HG02943 (cell line): ENCODE results near the gene GJC1.
A peak's percentile ranks its signal among the peaks of the same experiment; 100 is the strongest.

ENCODE experiments used
- ATAC-seq: cut with Tn5 transposase; IDR thresholded peaks from one replicate; pipeline ENCODE4 v1.9.1; 2021; ENCODE audit warnings: mild to moderate bottlenecking, low read depth, moderate library complexity; ENCODE audit not compliant: unreplicated experiment

The GJC1 gene

DNA sequence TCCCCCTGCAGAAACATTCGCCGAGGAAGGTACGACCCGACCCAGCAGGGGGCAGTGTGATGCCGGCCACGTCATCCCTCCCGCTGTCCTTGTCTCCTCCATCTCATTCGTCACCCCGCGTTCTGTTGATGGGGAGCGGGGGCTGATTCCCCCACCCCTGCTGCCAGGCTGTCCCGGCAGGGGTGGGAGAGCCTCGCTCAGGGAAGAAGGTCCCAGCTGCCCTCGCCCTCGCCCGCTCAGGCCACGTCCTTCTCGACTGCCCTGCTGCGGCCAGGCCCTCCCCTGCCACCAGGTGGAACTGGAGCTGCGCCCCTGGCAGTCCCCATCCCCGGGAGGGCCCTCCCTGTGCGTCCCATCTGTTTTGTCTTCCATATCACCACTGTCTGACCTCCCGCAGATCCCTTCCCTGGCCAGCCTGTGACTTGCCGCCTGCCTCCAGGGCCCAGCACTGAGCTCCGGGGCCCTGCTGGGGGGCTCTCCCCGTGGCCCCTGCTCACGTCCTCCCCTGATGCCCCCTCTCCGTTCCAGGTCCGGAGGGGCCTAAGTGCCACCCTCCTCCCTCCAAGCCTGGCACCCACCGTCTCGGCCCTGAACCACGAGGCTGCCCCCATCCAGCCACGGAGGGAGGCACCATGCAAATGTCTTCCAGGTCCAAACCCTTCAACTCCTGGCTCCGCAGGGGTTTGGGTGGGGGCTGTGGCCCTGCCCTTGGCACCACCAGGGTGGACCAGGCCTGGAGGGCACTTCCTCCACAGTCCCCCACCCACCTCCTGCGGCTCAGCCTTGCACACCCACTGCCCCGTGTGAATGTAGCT, 50.7 kb downstream of the GJC1 start:
- ATAC-seq: no peak

DNA sequence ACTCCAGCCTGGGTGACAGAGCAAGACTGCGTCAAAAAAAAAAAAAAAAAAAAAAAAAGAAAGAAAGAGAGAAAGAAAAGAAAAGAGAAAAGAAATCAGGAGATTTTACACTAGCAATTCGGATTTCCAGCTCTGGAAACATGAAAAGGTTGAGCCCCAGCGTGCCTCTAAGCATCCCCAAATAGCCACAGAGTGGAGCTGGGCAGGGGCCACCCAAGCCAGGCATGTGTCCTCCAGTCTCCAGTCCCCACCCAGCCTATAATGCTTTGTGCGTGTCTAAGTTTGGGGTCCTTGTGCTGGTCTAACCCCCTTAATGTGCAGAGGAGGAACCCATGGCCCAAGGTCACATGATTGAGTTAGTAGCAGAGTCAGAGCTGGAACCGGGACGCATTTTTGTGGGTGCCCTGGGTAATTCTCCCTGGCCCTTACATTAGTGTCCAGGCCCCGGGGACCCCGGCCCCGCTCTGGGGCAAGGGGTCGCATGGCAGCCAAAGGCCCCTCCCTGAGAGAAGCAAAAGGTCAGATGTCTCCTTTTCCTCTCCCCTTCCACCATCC, 51.4 kb downstream of the GJC1 start:
- ATAC-seq: no peak

DNA sequence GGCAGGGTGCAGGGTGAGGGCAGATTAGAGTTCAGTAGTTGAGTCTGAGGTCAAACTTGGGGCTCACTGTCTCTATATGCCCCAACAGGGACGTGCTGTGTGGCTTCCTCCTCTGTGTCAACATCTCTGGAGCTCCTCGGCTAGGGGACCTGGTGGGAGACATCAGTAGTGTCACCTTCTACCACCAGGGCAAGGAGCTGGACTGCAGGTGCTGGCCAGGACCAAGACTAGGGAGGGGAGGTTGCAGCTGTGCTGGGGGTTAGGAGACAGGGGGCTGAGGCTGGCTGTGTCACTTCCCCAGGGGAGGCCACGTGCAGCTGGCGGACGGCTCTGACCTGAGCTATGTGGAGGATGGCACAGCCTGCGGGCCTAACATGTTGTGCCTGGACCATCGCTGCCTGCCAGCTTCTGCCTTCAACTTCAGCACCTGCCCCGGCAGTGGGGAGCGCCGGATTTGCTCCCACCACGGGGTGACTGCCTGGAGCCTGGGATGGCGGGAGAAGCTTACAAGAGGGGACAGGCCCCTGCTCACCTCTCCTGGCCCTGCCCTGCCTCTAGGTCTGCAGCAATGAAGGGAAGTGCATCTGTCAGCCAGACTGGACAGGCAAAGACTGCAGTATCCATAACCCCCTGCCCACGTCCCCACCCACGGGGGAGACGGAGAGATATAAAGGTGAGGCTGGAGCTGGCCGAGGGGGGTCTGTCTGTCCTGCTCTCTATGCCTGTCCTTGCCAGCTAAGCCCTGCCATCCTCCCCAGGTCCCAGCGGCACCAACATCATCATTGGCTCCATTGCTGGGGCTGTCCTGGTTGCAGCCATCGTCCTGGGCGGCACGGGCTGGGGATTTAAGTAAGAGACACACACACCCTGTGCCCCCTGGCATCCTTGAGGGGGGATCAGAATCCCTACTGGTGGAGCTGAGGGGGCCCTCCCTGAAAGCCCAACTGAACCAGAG, 52.4 kb downstream of the GJC1 start:
- ATAC-seq: no peak

DNA sequence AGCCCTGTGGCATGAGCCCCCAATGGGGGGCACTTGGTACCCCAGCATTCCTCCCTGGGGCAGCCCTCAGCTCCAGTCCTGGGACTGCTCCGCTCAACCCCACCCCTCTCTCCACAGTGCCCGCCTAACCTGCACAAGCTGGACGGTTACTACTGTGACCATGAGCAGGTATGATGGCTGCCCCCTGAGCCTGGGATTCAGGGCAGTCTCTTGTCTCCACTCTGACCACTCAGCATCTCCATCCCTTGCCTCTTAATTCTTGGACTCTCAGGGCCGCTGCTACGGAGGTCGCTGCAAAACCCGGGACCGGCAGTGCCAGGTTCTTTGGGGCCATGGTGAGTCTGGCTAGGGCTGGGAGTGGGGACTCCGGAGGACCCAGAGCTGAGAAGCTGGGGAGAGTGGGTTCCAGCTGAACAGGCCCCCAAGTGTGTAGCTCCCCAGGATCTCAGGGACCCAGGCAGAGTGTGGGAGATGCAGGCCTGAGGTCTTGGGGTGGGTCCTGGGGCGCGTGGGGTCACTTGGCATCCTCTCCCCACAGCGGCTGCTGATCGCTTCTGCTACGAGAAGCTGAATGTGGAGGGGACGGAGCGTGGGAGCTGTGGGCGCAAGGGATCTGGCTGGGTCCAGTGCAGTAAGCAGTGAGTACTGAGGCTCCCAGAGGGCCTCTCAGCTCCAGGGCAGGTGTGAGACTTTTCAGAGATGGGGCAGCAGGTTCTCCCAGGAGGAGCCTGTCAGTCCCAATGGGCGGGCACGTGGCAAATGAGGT, 53.3 kb downstream of the GJC1 start:
- no peak for ATAC-seq

DNA sequence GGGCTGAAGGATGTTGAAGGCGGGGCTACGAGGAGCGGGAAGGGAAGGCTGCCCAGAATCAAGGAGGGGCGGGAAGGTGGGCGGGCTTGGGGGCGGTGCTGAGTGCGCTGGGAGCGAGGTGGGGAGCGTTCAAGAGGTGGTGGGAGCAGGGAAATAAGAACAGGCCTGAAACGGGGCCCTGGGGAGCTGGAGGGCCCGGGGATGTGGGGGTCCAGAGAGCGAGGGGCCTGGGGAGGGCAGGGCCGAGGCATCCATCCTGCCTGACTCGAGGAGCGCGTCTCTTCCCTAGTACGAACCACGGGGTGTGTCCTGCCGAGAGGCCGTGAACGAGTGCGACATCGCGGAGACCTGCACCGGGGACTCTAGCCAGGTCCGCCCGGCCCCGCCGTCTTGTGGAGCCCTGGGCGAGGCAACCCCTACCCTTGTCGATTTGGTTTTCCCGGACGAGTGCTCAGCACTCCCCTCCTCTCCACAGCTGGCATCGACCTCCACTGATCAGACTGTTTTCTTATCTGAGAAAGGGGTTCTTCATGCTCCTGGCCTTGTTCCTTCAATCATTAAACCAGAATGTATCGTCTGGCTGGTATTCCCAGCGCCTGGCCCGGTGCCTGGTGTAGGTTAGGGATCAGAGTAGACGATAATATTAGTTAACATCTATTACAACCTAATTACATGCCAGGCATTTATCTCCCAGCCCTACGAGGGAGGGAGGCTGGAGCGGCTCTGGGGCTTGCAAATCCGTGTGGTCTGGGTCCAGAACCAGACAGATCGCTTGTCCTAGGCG, 54.1 kb downstream of the GJC1 start:
- ATAC-seq: peak; percentile 13

DNA sequence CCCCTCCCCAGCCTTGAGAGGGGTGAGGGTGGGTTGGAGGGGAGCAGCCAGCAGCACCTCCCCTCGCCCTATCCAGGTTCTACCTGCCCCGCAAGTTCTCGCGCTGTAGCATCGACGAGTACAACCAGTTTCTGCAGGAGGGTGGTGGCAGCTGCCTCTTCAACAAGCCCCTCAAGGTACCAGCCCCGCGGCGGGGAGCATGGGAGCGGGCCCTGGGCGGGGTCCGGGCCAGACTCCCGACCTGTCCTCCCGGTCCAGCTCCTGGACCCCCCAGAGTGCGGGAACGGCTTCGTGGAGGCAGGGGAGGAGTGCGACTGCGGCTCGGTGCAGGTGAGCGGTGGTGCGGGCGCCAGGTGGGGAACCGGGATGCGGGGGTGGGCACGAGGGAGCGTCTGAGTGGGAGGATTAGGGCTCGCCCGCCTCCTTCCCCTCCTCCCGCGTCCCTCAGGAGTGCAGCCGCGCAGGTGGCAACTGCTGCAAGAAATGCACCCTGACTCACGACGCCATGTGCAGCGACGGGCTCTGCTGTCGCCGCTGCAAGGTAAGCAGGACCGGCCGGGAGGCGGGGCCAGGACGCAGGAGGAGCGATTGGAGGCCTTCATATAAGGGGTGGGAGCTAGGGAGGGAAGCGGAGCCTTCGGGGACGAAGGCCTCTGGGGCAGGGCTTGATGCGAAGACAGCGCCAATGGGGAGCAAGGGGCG, 54.8 kb downstream of the GJC1 start:
- peak; percentile 71 for ATAC-seq

DNA sequence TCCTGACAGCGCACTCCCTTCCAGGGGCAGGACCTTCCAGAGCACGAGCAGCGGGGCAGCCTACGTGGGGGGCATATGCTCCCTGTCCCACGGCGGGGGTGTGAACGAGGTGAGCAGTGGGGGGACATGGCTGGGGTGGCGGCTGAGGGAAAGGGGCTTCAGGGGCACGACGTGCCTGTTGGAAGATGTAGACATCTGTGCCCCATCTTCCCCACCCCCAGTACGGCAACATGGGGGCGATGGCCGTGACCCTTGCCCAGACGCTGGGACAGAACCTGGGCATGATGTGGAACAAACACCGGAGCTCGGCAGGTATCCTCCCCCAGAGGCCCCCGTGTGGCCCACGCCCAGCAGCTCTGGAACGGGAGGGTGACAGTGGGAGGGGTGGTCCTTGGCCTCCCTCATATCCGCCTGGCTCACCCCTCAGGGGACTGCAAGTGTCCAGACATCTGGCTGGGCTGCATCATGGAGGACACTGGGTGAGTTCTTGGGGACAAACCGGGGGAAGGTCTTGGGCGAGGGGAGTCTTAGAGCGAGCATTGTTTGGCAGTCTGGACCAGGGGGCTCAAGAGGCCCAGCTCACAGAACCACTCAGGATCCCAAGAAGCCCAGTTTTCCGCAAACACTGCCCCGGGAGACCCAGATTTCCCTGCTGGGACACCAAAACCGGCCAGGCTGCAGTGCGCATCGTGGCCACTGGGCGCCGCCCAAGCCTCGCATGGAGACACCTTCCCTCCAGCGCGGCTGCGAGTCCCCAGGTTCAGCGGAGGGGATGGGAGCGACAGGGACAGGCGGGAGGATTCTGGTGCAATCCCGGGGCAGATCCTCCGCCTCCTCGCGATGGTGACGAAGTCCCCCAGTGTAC, 55.6 kb downstream of the GJC1 start:
- peak; percentile 21 for ATAC-seq

DNA sequence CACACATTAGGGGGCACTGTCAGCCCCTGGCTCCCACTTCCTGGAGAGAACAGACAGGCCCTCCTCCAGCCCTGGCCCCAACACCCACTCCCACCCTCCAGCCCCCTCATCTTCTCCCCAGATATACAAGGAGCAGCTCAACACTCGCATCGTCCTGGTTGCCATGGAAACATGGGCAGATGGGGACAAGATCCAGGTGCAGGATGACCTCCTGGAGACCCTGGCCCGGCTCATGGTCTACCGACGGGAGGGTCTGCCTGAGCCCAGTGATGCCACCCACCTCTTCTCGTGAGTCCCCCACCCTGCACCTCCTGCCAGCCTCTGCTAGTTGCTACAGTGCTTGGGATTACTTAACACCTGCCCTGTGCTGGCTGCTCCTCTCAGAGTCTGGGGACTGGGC, 56.9 kb downstream of the GJC1 start:
- no peak for ATAC-seq

DNA sequence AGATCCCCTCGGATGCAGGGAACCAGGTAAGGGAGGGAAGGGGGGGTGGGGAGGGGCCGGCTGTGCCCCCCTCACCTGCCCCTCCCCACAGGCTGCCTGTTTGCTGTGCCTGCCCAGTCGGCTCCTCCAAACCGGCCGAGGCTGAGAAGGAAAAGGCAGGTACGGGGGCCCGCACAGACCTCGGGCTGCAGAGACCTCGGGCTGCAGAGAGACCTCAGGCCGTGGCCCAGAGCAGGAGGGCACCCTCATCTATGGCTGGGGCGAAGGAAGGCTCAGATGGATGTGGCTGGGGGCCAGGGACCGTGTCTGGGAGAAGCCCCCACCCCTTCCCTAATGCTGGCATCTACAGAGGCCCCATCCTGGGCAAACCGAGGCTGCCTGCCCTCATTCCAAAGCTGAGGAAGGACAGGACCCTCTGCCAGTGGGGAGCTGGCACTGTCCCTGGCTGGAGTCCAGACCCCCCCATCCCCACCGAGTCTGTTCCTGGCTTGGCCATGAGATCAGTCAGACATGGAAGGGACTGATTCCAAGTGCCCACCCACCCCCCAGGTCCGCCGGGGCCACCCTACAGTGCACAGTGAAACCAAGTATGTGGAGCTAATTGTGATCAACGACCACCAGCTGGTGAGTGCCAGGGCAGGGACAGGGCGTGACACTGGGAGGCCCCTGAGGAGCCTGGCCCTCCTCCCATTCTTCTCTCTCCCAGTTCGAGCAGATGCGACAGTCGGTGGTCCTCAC, 57.6 kb downstream of the GJC1 start:
- no peak for ATAC-seq

DNA sequence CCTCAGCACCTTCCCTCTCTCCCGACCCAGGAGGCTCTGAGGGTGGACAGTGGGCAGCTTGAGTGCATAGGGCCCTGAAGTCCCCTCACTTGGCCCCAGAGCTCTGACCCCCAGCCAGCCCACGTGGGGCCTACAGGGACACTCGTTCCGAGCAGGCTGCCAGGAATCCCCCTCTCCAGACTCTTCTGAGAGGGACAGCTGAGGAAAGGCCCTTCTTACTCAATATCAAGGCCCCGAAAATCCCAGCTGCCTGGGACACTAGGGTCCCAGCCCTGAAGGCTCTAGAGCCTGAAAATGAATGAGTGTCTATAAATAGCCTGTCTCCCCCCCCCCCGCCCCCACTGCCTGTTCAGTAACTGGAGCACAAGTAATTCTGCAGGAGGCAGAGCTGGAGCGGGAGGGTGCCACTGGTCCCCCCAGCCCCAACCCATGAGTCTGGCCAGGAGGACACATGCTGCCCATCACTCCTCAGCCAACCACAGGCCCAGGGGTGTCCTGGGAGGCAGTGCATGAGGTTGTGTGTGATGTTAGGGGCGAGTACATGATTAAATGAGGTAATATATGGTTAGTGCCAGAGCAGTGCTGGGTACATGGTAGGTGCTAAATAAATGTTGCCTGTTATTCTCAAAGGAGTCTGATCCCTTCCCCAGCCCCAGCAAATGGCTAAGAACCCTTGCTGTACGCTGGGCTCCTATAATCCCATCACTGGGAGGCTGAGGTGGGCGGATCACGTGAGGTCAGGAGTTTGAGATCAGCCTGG, 59.7 kb downstream of the GJC1 start:
- ATAC-seq: no peak

DNA sequence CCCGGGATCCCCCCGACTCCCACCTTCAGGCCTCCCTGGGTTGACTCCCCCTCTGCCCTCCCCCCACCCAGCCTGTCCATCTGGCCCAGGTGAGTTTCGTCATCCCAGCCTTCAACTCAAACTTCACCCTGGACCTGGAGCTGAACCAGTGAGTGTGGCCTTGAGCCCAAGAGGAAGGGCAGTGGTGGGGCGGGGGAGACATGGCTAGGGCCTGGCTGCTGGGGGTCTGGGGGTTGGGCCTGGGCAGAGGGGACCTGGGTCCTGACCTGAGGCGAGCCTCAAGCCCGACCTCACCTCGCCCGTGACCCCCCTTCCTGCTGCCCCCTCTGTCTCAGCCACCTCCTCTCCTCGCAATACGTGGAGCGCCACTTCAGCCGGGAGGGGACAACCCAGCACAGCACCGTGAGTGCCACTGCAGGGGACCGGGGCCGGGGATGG, 60.4 kb downstream of the GJC1 start:
- no peak for ATAC-seq

DNA sequence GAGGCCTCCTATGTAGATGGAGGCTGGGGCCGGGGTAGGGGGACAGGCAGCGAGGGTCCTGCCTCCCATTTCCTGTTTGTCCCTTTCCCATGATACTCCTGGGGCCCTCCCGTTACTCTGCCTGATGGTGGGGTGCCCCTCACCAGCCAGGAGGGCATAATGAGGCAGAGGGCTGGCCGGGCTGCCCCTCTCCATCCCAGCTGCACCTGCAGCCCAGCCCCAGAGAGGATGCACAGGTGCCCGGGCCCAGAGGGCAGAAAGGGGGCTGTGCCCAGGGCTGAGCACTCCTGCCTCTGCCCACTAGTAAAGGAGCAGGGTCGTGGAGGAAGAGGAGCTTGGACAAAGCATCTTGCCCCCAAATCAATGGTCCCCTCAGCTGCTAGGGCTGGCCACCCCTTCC, 60.9 kb downstream of the GJC1 start:
- ATAC-seq: no peak

DNA sequence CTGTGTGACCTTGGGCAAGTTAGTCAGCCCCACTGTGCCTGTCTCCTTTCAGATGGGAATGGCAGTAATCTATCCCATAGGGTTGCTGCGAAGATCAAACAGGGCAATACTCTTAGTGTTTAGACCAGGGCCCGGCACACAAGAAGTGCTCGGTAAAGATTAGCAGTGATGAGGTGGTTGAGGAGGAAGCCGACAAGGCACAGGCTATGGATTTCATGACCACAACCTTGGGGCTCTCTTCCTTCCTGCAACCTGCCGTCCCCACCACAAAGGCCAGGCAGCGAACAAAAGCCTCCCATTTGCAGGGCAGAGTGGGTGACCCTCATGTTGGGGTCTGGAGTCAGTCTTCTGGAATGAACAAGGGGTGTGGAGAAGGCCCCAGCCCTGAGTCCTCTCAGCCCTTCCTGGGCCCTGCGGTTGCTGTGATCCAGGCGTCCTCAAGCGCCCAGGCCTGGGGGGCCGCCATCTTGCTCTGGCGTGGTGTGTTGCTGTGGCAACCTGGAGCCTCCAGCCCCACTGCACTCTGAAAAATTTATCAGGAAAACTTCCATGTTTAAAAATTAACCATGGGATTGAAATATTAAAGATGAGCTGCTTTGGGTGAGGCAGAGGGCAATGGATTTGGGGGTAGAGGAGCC, 61.5 kb downstream of the GJC1 start:
- no peak for ATAC-seq

DNA sequence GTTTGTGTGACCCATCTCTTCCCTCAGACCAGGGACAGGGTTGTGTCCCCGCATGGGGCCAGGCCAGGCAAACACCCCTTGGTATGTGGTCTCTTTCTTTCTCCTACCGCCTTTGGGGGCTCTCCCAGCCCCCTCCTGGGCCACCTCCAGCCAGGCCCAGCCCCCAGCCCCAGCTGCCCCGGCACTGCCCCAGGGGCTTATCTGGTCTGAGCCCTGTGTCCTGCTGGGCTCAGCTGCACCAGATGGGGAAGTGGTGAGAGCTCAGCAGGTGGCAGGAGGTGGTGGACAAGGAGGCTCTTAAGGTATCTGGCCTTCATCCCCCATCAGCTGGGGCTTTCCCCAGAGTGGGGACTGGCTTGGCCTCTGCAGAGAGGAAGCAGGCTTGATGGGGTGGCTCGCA, 62.6 kb downstream of the GJC1 start:
- ATAC-seq: no peak

DNA sequence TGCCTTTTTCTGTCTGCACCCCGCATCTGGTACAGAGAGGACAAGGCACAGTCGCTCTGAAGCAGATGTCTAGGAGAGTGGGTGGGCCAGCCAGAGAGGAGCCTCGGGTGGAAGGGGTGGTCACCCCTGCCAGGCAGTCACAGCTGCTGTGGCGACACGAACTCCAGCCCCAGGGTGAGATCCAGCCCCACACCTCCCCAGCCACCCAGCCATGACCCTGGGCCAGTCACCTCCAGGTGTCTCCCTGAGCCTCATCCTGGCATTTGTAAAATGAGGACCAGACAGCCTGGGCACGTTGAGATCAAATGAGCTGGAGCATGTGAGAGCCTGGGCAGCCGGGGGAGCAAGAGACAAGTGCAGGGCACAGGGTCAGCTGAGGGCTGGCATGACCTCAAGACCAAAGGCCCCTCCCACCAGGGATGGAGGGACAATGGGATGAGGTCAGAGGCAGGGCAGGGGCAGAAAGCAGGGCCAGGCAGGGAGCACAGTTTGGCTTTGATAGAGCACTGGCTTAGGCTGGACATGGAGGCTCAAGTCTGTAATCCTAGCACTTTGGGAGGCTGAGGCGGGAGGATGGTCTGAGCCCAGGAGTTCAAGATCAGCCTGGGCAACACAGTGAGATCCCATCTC, 63.6 kb downstream of the GJC1 start:
- ATAC-seq: no peak

DNA sequence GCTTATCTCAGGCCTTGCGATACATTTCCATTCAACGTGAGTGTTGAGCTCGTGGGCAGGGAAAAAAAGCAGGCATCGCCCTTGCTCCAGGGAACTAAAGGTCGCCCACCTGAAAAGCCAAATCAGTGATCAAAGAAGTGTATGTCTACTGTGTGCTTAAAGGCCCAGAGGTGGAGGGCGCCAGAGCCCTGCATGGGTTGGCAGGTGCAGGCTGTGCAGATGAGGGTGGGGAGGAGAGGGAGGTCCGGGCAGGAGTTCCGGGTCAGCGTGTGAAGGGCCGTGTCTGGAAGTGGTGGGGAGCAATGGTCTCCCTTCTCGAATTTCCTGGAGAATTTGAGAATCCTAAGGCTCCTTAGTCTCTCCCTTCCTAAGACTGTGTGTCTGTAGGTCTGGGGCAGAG, 64.1 kb downstream of the GJC1 start:
- ATAC-seq: no peak
